H1 (cell line): ENCODE data around the gene ZNF689. TPM values are rescaled to one million over a fixed set of nuclear protein-coding genes. Genes with fewer than 3 reads are reported as not detected.

ENCODE experiments used
- CEBPB ChIP-seq: IDR thresholded peaks from 2 replicates; pipeline ENCODE4 v1.6.1; 2012; ENCODE audit warnings: low read depth, low read length
- EGR1 ChIP-seq: IDR thresholded peaks from 2 replicates; pipeline ENCODE4 v1.6.1; 2011; ENCODE audit warnings: low read depth, low read length, borderline replicate concordance
- FOSL1 ChIP-seq: IDR thresholded peaks from 2 replicates; pipeline ENCODE4 v1.6.1; 2011; ENCODE audit warnings: mild to moderate bottlenecking, low read depth, low read length, moderate library complexity; ENCODE audit not compliant: insufficient read depth
- HDAC6 ChIP-seq: IDR thresholded peaks from one replicate; pipeline ENCODE4 v1.7.1; 2012; ENCODE audit warnings: low read depth, mild to moderate bottlenecking, inconsistent platforms, low read length, moderate library complexity
- MAX ChIP-seq: IDR thresholded peaks from 2 replicates; pipeline ENCODE4 v1.6.1; 2012; ENCODE audit warnings: inconsistent platforms
- POLR2AphosphoS5 ChIP-seq: IDR thresholded peaks from 2 replicates; pipeline ENCODE4 v1.6.1; 2011; ENCODE audit warnings: low read depth, low read length
- RAD21 ChIP-seq, 2 experiments: IDR thresholded peaks in 1 of 2; conservative IDR thresholded peaks in 1 of 2; 2 replicates each; pipeline ENCODE4 v1.6.1; 2011; ENCODE audit warnings: low read depth in 2 of 2, low read length in 2 of 2, improper control_type of control experiment in 1 of 2, inconsistent platforms in 1 of 2, mild to moderate bottlenecking in 1 of 2, moderate library complexity in 1 of 2
- RNF2 ChIP-seq: fragments of 200-900, 300-1000 bp; sonication (generic); IDR thresholded peaks from 2 replicates; pipeline ENCODE4 v1.7.1; 2016; ENCODE audit warnings: borderline replicate concordance, low read depth, mild to moderate bottlenecking, antibody characterized with exemption, low read length; ENCODE audit not compliant: poor library complexity, severe bottlenecking; ENCODE audit errors: missing control alignments
- SIN3A ChIP-seq, 2 experiments: IDR thresholded peaks in 1 of 2; conservative IDR thresholded peaks in 1 of 2; 2 replicates each; pipeline ENCODE4 v1.6.1; 2011 to 2012; ENCODE audit warnings: low read length in 2 of 2, improper control_type of control experiment in 1 of 2, low read depth in 1 of 2, mild to moderate bottlenecking in 1 of 2
- SP2 ChIP-seq: IDR thresholded peaks from 2 replicates; pipeline ENCODE4 v1.6.1; 2012; ENCODE audit warnings: mild to moderate bottlenecking, low read length, inconsistent platforms
- SP4 ChIP-seq: IDR thresholded peaks from 2 replicates; pipeline ENCODE4 v1.6.1; 2012; ENCODE audit warnings: low read length, inconsistent platforms
- polyA plus RNA-seq, 7 experiments: library from polyadenylated mRNA; depleted of rRNA in 3 of 7; stranded (reverse) in 5 of 7; unstranded in 2 of 7; fragments of >200 nt in 5 of 7; fragments of 200-250 nt in 2 of 7; gene quantifications; 1 replicate in 5 of 7; 2 replicates in 1 of 7; 4 replicates in 1 of 7; pipeline versions ENCODE4 v1.2.1 to v1.2.3, GENCODE V29; 2011 to 2013; ENCODE audit warnings: missing spikeins in 2 of 7, mixed read lengths in 2 of 7
- total RNA-seq: library from RNA; stranded (reverse); fragmentation: NEBNext Ultra II Directional; extraction: Animal tissue kit (Norgen Biotek cat#: 25700); gene quantifications from 2 replicates; pipeline ENCODE4 v1.2.1, GENCODE V29; 2021

ZNF689 gene
- total and polyA plus RNA-seq, 2 of the 8 experiments (the other 6 are each of a cell fraction or from before 2014, with no cell fraction given): 14.3 to 15.3 TPM

- peak; percentile 66; the same call in 1 of the 2 replicates for TF ChIP-seq MAX
- TF ChIP-seq RNF2: no peak
- no peak for TF ChIP-seq EGR1
- TF ChIP-seq POLR2AphosphoS5: no peak; the same call in 1 of the 2 replicates
- no peak; the same call in 1 of the 2 replicates for TF ChIP-seq SP2
- 0 out of 4 replicates have a peak, but pooled peaks of 1 of the 2 experiments have one; percentile 1 for TF ChIP-seq RAD21 (IDR thresholded peaks at IDR 0.05 in 1 of 2, conservative IDR thresholded peaks at IDR 0.05 in 1 of 2; ENCODE audit: low read depth in 2 of 2, low read length in 2 of 2)
- TF ChIP-seq FOSL1: no peak
- no peak for TF ChIP-seq CEBPB
- TF ChIP-seq SP4: peak; percentile 76; the same call in 1 of the 2 replicates
- TF ChIP-seq HDAC6: no peak
- TF ChIP-seq SIN3A (conservative IDR thresholded peaks at IDR 0.05 in 1 of 2, IDR thresholded peaks at IDR 0.05 in 1 of 2; ENCODE audit: low read depth in 1 of 2, low read length in 2 of 2): peak in 1 of 2 experiments; percentile 71; a peak in 2 of 4 replicates
- TF ChIP-seq, all 59 proteins: peak for 25
Observed at GRCh38 chr16:30609926-30610839, at the start of gene ZNF689 (continued).
